NCI-H226 (cell line): Measurements from ENCODE around the gene ATP13A1.
"Not testable (repeated sequence)": the region's sequence is repeated elsewhere in the genome, so short reads cannot be mapped to it uniquely, and the experiment has no call there.

Experiments
- DNase-seq: peaks from one replicate; pipeline ENCODE4 v3.0.0-alpha.2; 2015

The ATP13A1 gene

GRCh38 chr19:19663256-19664120, at the start of gene ATP13A1:
TSS of gene ATP13A1 (minus strand) at chr19:19663676. CDS start at chr19:19663666, 10 bp downstream.
- DNase-seq: peak; percentile 98

GRCh38 chr19:19711934-19712828, 48.7 kb upstream of the ATP13A1 start:
- no peak for DNase-seq

- no peak for DNase-seq
Observed at GRCh38 chr19:19711306-19711933, 47.9 kb upstream of the ATP13A1 start.

GRCh38 chr19:19710506-19710905, 47.0 kb upstream of the ATP13A1 start:
- DNase-seq: no peak

GRCh38 chr19:19704836-19705235, 41.4 kb upstream of the ATP13A1 start:
- DNase-seq: no peak

- not testable (repeated sequence) for DNase-seq
Observed at GRCh38 chr19:19700493-19700892, 37.0 kb upstream of the ATP13A1 start.

GRCh38 chr19:19697589-19697988, 34.1 kb upstream of the ATP13A1 start:
- no peak for DNase-seq

- DNase-seq: no peak
Observed at GRCh38 chr19:19696386-19696785, 32.9 kb upstream of the ATP13A1 start.

- no peak for DNase-seq
Observed at GRCh38 chr19:19691683-19692082, 28.2 kb upstream of the ATP13A1 start.

GRCh38 chr19:19689023-19689422, 25.5 kb upstream of the ATP13A1 start:
- DNase-seq: not testable (repeated sequence)

GRCh38 chr19:19687090-19687489, 23.6 kb upstream of the ATP13A1 start:
- no peak for DNase-seq

GRCh38 chr19:19686580-19686979, 23.1 kb upstream of the ATP13A1 start:
- DNase-seq: no peak

- DNase-seq: not testable (repeated sequence)
Observed at GRCh38 chr19:19686119-19686518, 22.6 kb upstream of the ATP13A1 start.

GRCh38 chr19:19679176-19680073, 15.9 kb upstream of the ATP13A1 start:
- no peak for DNase-seq

GRCh38 chr19:19677579-19677978, 14.1 kb upstream of the ATP13A1 start:
- no peak for DNase-seq

GRCh38 chr19:19674315-19674714, 10.8 kb upstream of the ATP13A1 start:
- no peak for DNase-seq

- no peak for DNase-seq
Observed at GRCh38 chr19:19672816-19673215, 9.3 kb upstream of the ATP13A1 start.

- DNase-seq: no peak
Observed at GRCh38 chr19:19670070-19670551, 6.6 kb upstream of the ATP13A1 start.

GRCh38 chr19:19668230-19669012, 4.9 kb upstream of the ATP13A1 start, which contains the start of gene ZNF101:
TSS of gene ZNF101 (plus strand) at chr19:19668839. CDS start at chr19:19668964, 125 bp downstream.
- peak; percentile 91 for DNase-seq

GRCh38 chr19:19665420-19665948, 2.0 kb upstream of the ATP13A1 start:
- DNase-seq: not testable (repeated sequence)

GRCh38 chr19:19662871-19663255, 613 bp downstream of the ATP13A1 start:
- no peak for DNase-seq
